DND-41 (cell line): ENCODE results near the gene ZER1.

Experiments
- CTCF ChIP-seq: IDR thresholded peaks from 2 replicates; pipeline ENCODE4 v1.5.1; 2012; ENCODE audit warnings: borderline replicate concordance, low read length, moderate library complexity, mild to moderate bottlenecking; ENCODE audit not compliant: poor library complexity, severe bottlenecking; ENCODE audit errors: extremely low read depth
- EZH2 ChIP-seq: IDR thresholded peaks from 3 replicates; pipeline ENCODE4 v1.6.1; 2012; ENCODE audit warnings: borderline replicate concordance, low read depth, mild to moderate bottlenecking, moderate library complexity, low read length, inconsistent platforms; ENCODE audit not compliant: severe bottlenecking

- TF ChIP-seq CTCF = no peak
- TF ChIP-seq EZH2 = no peak
Observed at GRCh38 chr9:128689820-128690683, 81.7 kb downstream of the ZER1 start.
